Breast epithelium (tissue), 4 donors: Measurements from ENCODE around the gene PRR32. TPM values are rescaled to one million over a fixed set of nuclear protein-coding genes. Genes with fewer than 3 reads are reported as not detected.

ENCODE experiments used
- DNase-seq, 2 donors: peaks; one replicate each; pipeline ENCODE4 v3.0.0-alpha.2; 2019; ENCODE audit warnings: low spot score in 2 of 2
- H3K27ac ChIP-seq, 2 donors: fragments of 200-600 bp; sonication (generic) in 1 of 2; one replicate each; pipeline ENCODE4 v1.5.1; 2016 to 2019; ENCODE audit warnings: mild to moderate bottlenecking in 1 of 2
- H3K27me3 ChIP-seq, 2 donors: fragments of 200-600 bp; sonication (generic) in 1 of 2; one replicate each; pipeline versions ENCODE4 v1.5.1 to v1.6.0; 2017 to 2019; ENCODE audit warnings: control low read depth in 1 of 2, mild to moderate bottlenecking in 1 of 2
- H3K36me3 ChIP-seq: fragments of 200-600 bp; one replicate; pipeline ENCODE4 v1.5.1; 2019
- H3K4me1 ChIP-seq, 2 donors: fragments of 200-600 bp; sonication (generic); one replicate each; pipeline ENCODE4 v1.5.1; 2016 to 2019; ENCODE audit warnings: control low read depth in 1 of 2
- H3K4me3 ChIP-seq, 3 donors: fragments of 200-600 bp; sonication (generic); 1 replicate in 2 of 3; 2 replicates in 1 of 3; pipeline ENCODE4 v1.5.1; 2016 to 2019; ENCODE audit warnings: mild to moderate bottlenecking in 3 of 3, moderate library complexity in 2 of 3
- H3K9me3 ChIP-seq, 2 donors: fragments of 200-600 bp; sonication (generic) in 1 of 2; one replicate each; pipeline ENCODE4 v1.5.1; 2016 to 2019; ENCODE audit warnings: control low read depth in 1 of 2
- CTCF ChIP-seq, 3 donors: fragments of 450-650 bp; IDR thresholded peaks; one replicate each; pipeline ENCODE4 v1.5.1; 2016 to 2017; ENCODE audit warnings: antibody characterized with exemption in 3 of 3, mild to moderate bottlenecking in 3 of 3, moderate library complexity in 3 of 3
- POLR2A ChIP-seq: fragments of 450-650 bp; IDR thresholded peaks from one replicate; pipeline ENCODE4 v1.6.1; 2016; ENCODE audit warnings: antibody characterized with exemption, mild to moderate bottlenecking, moderate library complexity
- POLR2AphosphoS5 ChIP-seq, 3 donors: sonication (generic); formaldehyde crosslinking; IDR thresholded peaks; one replicate each; pipeline ENCODE4 v1.6.1; 2017; ENCODE audit warnings: antibody characterized with exemption in 3 of 3
- intact Hi-C: fragments of 100-400 bp; cut with DNase I; formaldehyde crosslinking; loops from one replicate; pipeline ENCODE4 v1.15.1; 2023; ENCODE audit warnings: low total_unique reads
- total RNA-seq, 3 donors: library from RNA; depleted of rRNA; stranded (reverse); fragments of >200 nt; gene quantifications; one replicate each; pipeline ENCODE4 v1.1.0, GENCODE V29; 2016

PRR32 gene
- total RNA-seq, 3 donors from 2014 or later: not detected

- Histone ChIP-seq H3K9me3 (no peaks in the 10 kb centered on the region), H3K27ac (no peak overlapping the region), H3K4me3 (no peak overlapping the region), H3K4me1 (no peaks in the 10 kb centered on the region), H3K27me3 (peaks cover 0 to 13% of the 10 kb centered on the region in 2 donors), H3K36me3 (no peaks in the 10 kb centered on the region)
- intact Hi-C loops: no loop called here
- TF ChIP-seq POLR2AphosphoS5 (IDR thresholded peaks at IDR 0.05) (no peak), CTCF (IDR thresholded peaks at IDR 0.05) (no peak), POLR2A (no peak)
- DNase-seq: no peak
Observed at GRCh38 chrX:126820700-126821420, 1.3 kb downstream of the PRR32 start.

GRCh38 chrX:126824338-126825007, 4.9 kb downstream of the PRR32 start:
- intact Hi-C loops: no loop called here
- Histone ChIP-seq H3K27me3 (peaks cover 0 to 13% of the 10 kb centered on the region in 2 donors), H3K9me3 (no peaks in the 10 kb centered on the region), H3K4me1 (no peaks in the 10 kb centered on the region), H3K36me3 (no peaks in the 10 kb centered on the region), H3K27ac (no peak overlapping the region), H3K4me3 (no peak overlapping the region)
- TF ChIP-seq POLR2A: no peak
- TF ChIP-seq CTCF (IDR thresholded peaks at IDR 0.05): no peak
- no peak for TF ChIP-seq POLR2AphosphoS5 (IDR thresholded peaks at IDR 0.05)
- no peak for DNase-seq

- Histone ChIP-seq H3K36me3 (no peaks in the 10 kb centered on the region), H3K9me3 (no peaks in the 10 kb centered on the region), H3K4me1 (no peaks in the 10 kb centered on the region), H3K27me3 (peaks cover 0 to 11% of the 10 kb centered on the region in 2 donors), H3K27ac (no peak overlapping the region), H3K4me3 (no peak overlapping the region)
- intact Hi-C loops: no loop called here
- TF ChIP-seq CTCF (IDR thresholded peaks at IDR 0.05) (no peak), POLR2A (no peak), POLR2AphosphoS5 (IDR thresholded peaks at IDR 0.05) (no peak)
- no peak for DNase-seq
Observed at GRCh38 chrX:126825566-126826193, 6.2 kb downstream of the PRR32 start.

- Histone ChIP-seq H3K27me3 (peaks cover 0 to 12% of the 10 kb centered on the region in 2 donors), H3K36me3 (no peaks in the 10 kb centered on the region), H3K9me3 (no peaks in the 10 kb centered on the region), H3K4me1 (no peaks in the 10 kb centered on the region), H3K27ac (no peak overlapping the region), H3K4me3 (no peak overlapping the region)
- DNase-seq: no peak
- TF ChIP-seq CTCF (IDR thresholded peaks at IDR 0.05) (no peak), POLR2AphosphoS5 (IDR thresholded peaks at IDR 0.05) (no peak), POLR2A (no peak)
- intact Hi-C loops: no loop called here
Observed at GRCh38 chrX:126836186-126836585, 16.7 kb downstream of the PRR32 start.

GRCh38 chrX:126847143-126847542, 27.6 kb downstream of the PRR32 start:
- Histone ChIP-seq H3K36me3 (no peaks in the 10 kb centered on the region), H3K27ac (no peak overlapping the region), H3K27me3 (no peaks in the 10 kb centered on the region), H3K4me1 (no peaks in the 10 kb centered on the region), H3K9me3 (no peaks in the 10 kb centered on the region), H3K4me3 (no peak overlapping the region)
- DNase-seq: no peak
- TF ChIP-seq POLR2A (no peak), CTCF (IDR thresholded peaks at IDR 0.05) (no peak), POLR2AphosphoS5 (IDR thresholded peaks at IDR 0.05) (no peak)
- intact Hi-C loops: loop anchor here (10.0 kb wide), 1 partner anchor 362 kb away; no protein-coding TSS in a partner anchor
